HCT116 (cell line): ENCODE measurements around the gene IGSF6. TPM values are rescaled to one million over a fixed set of nuclear protein-coding genes. Genes with fewer than 3 reads are reported as not detected.

Experiments
- ATAC-seq: fragments of 200-7000 bp; cut with Tn5 transposase; 2 replicates; pipeline ENCODE4 v1.9.1; 2020; ENCODE audit warnings: mild to moderate bottlenecking, moderate library complexity
- BruUV-seq: library from RNA; stranded (reverse); fragments of 400-500 nt; replicated peaks from 2 replicates; lab custom pipeline; 2021; lab: Mats Ljungman, UMichigan
- CTCF ChIA-PET: fragments of 300-600 bp; sonication (Branson Sonifier 250); formaldehyde crosslinking; loops from one replicate; lab custom pipeline; 2021; ENCODE audit warnings: antibody characterized with exemption; lab: Charles Lee
- POLR2A ChIA-PET: fragments of 300-600, 350-600 bp; sonication (Branson Sonifier 250); formaldehyde crosslinking; loops from one replicate; lab custom pipeline; 2021; ENCODE audit warnings: antibody characterized with exemption; lab: Charles Lee
- RAD21 ChIA-PET, 2 experiments: fragments of 300-600 bp; sonication (Branson Sonifier 250); formaldehyde crosslinking; loops; one replicate each; lab custom pipeline; 2023; ENCODE audit warnings: low total read pairs in 2 of 2; ENCODE audit not compliant: uncharacterized antibody in 2 of 2, unreplicated experiment in 2 of 2, low non-redundant PET in 1 of 2; lab: Charles Lee
- DNase-seq: peaks from one replicate; pipeline ENCODE4 v3.0.0-alpha.2; 2010; ENCODE audit warnings: low read depth, low spot score
- H2AFZ ChIP-seq: fragments of 200-600 bp; shearing (Covaris generic), sonication (generic); 2 replicates; pipeline ENCODE4 v1.6.1; 2017; ENCODE audit warnings: low read depth, mixed run types, mixed read lengths, antibody characterized with exemption, low read length; ENCODE audit not compliant: poor library complexity, severe bottlenecking
- H3K27ac ChIP-seq: 2 replicates; pipeline ENCODE4 v1.5.1; 2012; ENCODE audit warnings: low read depth, low read length
- H3K27me3 ChIP-seq: fragments of 200-600 bp; sonication (generic); 2 replicates; pipeline ENCODE4 v1.6.1; 2016; ENCODE audit warnings: mixed run types, low read length, mixed read lengths; ENCODE audit not compliant: insufficient read depth
- H3K36me3 ChIP-seq, 2 experiments: fragments of 200-500 bp in 1 of 2; fragments of 200-600 bp in 1 of 2; sonication (Bioruptor generic) in 1 of 2; sonication (generic) in 1 of 2; 2 replicates each; pipeline versions ENCODE4 v1.5.1 to v1.6.1; 2014 to 2016; ENCODE audit warnings: low read length in 2 of 2, inconsistent platforms in 1 of 2, mixed read lengths in 1 of 2, mixed run types in 1 of 2; ENCODE audit not compliant: insufficient read depth in 2 of 2, control insufficient read depth in 1 of 2
- H3K4me1 ChIP-seq, 2 experiments: fragments of 200-600 bp in 1 of 2; sonication (generic) in 1 of 2; 2 replicates each; pipeline versions ENCODE4 v1.5.1 to v1.6.1; 2012 to 2017; ENCODE audit warnings: low read length in 2 of 2, inconsistent platforms in 1 of 2, mild to moderate bottlenecking in 1 of 2, mixed read lengths in 1 of 2, mixed run types in 1 of 2, moderate library complexity in 1 of 2; ENCODE audit not compliant: insufficient read depth in 2 of 2, control insufficient read depth in 1 of 2
- H3K4me2 ChIP-seq: fragments of 200-600 bp; sonication (generic); 2 replicates; pipeline ENCODE4 v1.6.1; 2017; ENCODE audit warnings: mixed run types, low read length, mixed read lengths
- H3K4me3 ChIP-seq, 2 experiments: fragments of 200-600 bp in 1 of 2; sonication (generic) in 1 of 2; replicated peaks in 1 of 2; 2 replicates each; pipeline ENCODE4 v1.5.1; 2011 to 2016; ENCODE audit warnings: low read length in 2 of 2, control low read depth in 1 of 2, low read depth in 1 of 2, mild to moderate bottlenecking in 1 of 2, mixed read lengths in 1 of 2, mixed run types in 1 of 2
- H3K79me2 ChIP-seq: fragments of 200-600 bp; sonication (generic); 2 replicates; pipeline ENCODE4 v1.6.1; 2017; ENCODE audit warnings: mild to moderate bottlenecking, mixed run types, low read length, moderate library complexity, mixed read lengths; ENCODE audit not compliant: insufficient read depth
- H3K9ac ChIP-seq: fragments of 200-600 bp; sonication (generic); 2 replicates; pipeline ENCODE4 v1.6.1; 2016; ENCODE audit warnings: low read length, mixed read lengths
- H3K9me2 ChIP-seq: fragments of 200-600 bp; sonication (generic), shearing (Covaris generic); 2 replicates; pipeline ENCODE4 v1.6.1; 2017; ENCODE audit warnings: mixed run types, mild to moderate bottlenecking, moderate library complexity; ENCODE audit not compliant: insufficient read depth
- H3K9me3 ChIP-seq, 2 experiments: fragments of 200-500 bp in 1 of 2; fragments of 200-600 bp in 1 of 2; sonication (Bioruptor generic) in 1 of 2; sonication (generic) in 1 of 2; 2 replicates each; pipeline ENCODE4 v1.6.1; 2014 to 2017; ENCODE audit warnings: low read length in 2 of 2, mixed read lengths in 2 of 2, inconsistent platforms in 1 of 2, low read depth in 1 of 2, mild to moderate bottlenecking in 1 of 2, mixed run types in 1 of 2, moderate library complexity in 1 of 2; ENCODE audit not compliant: control insufficient read depth in 1 of 2, insufficient read depth in 1 of 2
- H4K20me1 ChIP-seq: fragments of 200-600 bp; sonication (generic), shearing (Covaris generic); 2 replicates; pipeline ENCODE4 v1.6.1; 2017; ENCODE audit warnings: mixed run types, mild to moderate bottlenecking, moderate library complexity; ENCODE audit not compliant: insufficient read depth
- EGR1 ChIP-seq: IDR thresholded peaks from 2 replicates; pipeline ENCODE4 v1.6.1; 2012; ENCODE audit warnings: low read depth
- ELF1 ChIP-seq: IDR thresholded peaks from 2 replicates; pipeline ENCODE4 v1.6.1; 2012; ENCODE audit warnings: low read depth, borderline replicate concordance
- EZH2 ChIP-seq: fragments of 200-600 bp; sonication (generic); IDR thresholded peaks from 2 replicates; pipeline ENCODE4 v1.6.1; 2017; ENCODE audit warnings: antibody characterized with exemption, mixed run types
- FOSL1 ChIP-seq: IDR thresholded peaks from 2 replicates; pipeline ENCODE4 v1.6.1; 2012; ENCODE audit warnings: low read depth
- JUND ChIP-seq: IDR thresholded peaks from 2 replicates; pipeline ENCODE4 v1.6.1; 2012
- POLR2A ChIP-seq: IDR thresholded peaks from 2 replicates; pipeline ENCODE4 v1.7.0; 2011; ENCODE audit warnings: borderline replicate concordance; ENCODE audit not compliant: insufficient read depth, insufficient read length; ENCODE audit errors: extremely low read depth
- POLR2AphosphoS5 ChIP-seq: IDR thresholded peaks from 2 replicates; pipeline ENCODE4 v1.6.1; 2011; ENCODE audit warnings: mild to moderate bottlenecking, low read depth, low read length, moderate library complexity
- RAD21 ChIP-seq: IDR thresholded peaks from 2 replicates; pipeline ENCODE4 v1.6.1; 2012; ENCODE audit warnings: low read depth, mild to moderate bottlenecking
- SIN3A ChIP-seq: IDR thresholded peaks from 2 replicates; pipeline ENCODE4 v1.6.1; 2012; ENCODE audit warnings: low read depth
- SP1 ChIP-seq: IDR thresholded peaks from 2 replicates; pipeline ENCODE4 v1.6.1; 2012; ENCODE audit warnings: low read depth
- SRF ChIP-seq: IDR thresholded peaks from 2 replicates; pipeline ENCODE4 v1.6.1; 2012; ENCODE audit warnings: low read depth
- TCF7L2 ChIP-seq: IDR thresholded peaks from 2 replicates; pipeline ENCODE4 v1.7.0; 2011; ENCODE audit warnings: borderline replicate concordance, inconsistent platforms; ENCODE audit not compliant: insufficient read depth, insufficient read length; ENCODE audit errors: extremely low read depth
- YY1 ChIP-seq: IDR thresholded peaks from 2 replicates; pipeline ENCODE4 v1.6.1; 2011; ENCODE audit warnings: low read length, low read depth, moderate library complexity, mild to moderate bottlenecking; ENCODE audit not compliant: insufficient replicate concordance; ENCODE audit errors: extremely low read depth
- ZFX ChIP-seq: fragments of 450-650 bp; IDR thresholded peaks from 2 replicates; pipeline ENCODE4 v1.6.1; 2017
- ZNF274 ChIP-seq: fragments of 200-500 bp; sonication (Bioruptor generic); IDR thresholded peaks from 2 replicates; pipeline ENCODE4 v1.6.1; 2014; ENCODE audit warnings: mild to moderate bottlenecking, low read depth, low read length, inconsistent platforms
- intact Hi-C: fragments of 100-400 bp; cut with micrococcal nuclease; formaldehyde crosslinking; loops from 2 replicates; pipeline ENCODE4 v1.10.0; 2022
- total RNA-seq: library from RNA; stranded (reverse); gene quantifications from one replicate; pipeline ENCODE4 v1.2.1, GENCODE V29; 2021; ENCODE audit not compliant: unreplicated experiment
- TF ChIP-seq, protein P1 (sequence below): IDR thresholded peaks from 2 replicates; pipeline ENCODE4 v1.6.1; 2012
- TF ChIP-seq, protein P2 (sequence below): IDR thresholded peaks from 2 replicates; pipeline ENCODE4 v1.6.1; 2011; ENCODE audit warnings: mild to moderate bottlenecking, low read length, moderate library complexity; ENCODE audit not compliant: insufficient replicate concordance; ENCODE audit errors: extremely low read depth
- TF ChIP-seq, protein P3 (sequence below): IDR thresholded peaks from 2 replicates; pipeline ENCODE4 v1.6.1; 2012; ENCODE audit warnings: low read depth
- TF ChIP-seq, protein P4 (sequence below), 3 experiments: fragments of 200-600 bp in 1 of 3; sonication (generic) in 1 of 3; IDR thresholded peaks in 2 of 3; conservative IDR thresholded peaks in 1 of 3; 2 replicates each; pipeline ENCODE4 v1.5.1; 2012 to 2017; ENCODE audit warnings: low read depth in 2 of 3, low read length in 2 of 3, antibody characterized with exemption in 1 of 3, borderline replicate concordance in 1 of 3, control low read depth in 1 of 3, mild to moderate bottlenecking in 1 of 3, mixed read lengths in 1 of 3, mixed run types in 1 of 3, moderate library complexity in 1 of 3; ENCODE audit not compliant: insufficient read depth in 1 of 3

The IGSF6 gene
- total RNA-seq, 1 experiment from 2014 or later = not detected

DNA sequence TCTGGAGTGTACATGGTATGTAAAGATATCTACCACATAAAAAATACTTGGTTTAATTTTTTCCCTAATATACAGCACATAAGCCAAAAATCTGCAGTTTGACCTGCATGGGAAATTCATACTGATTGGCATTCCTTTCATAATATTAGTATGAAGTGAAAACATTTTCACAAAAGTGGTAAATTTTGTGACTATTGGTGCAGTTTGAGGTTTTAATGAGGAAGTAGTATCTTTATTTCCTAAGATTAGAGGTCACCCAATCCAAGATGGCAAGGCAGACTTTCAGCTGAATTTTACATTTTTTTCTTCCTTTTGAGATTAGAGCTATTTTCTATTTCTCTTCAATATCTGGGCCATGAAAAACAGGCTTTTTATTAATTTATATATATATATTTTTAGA, 31.8 kb downstream of the IGSF6 start:
- TF ChIP-seq, protein P1, sequence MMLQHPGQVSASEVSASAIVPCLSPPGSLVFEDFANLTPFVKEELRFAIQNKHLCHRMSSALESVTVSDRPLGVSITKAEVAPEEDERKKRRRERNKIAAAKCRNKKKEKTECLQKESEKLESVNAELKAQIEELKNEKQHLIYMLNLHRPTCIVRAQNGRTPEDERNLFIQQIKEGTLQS = no peak
- TF ChIP-seq POLR2AphosphoS5 = no peak
- TF ChIP-seq EGR1 = no peak
- TF ChIP-seq, protein P2, sequence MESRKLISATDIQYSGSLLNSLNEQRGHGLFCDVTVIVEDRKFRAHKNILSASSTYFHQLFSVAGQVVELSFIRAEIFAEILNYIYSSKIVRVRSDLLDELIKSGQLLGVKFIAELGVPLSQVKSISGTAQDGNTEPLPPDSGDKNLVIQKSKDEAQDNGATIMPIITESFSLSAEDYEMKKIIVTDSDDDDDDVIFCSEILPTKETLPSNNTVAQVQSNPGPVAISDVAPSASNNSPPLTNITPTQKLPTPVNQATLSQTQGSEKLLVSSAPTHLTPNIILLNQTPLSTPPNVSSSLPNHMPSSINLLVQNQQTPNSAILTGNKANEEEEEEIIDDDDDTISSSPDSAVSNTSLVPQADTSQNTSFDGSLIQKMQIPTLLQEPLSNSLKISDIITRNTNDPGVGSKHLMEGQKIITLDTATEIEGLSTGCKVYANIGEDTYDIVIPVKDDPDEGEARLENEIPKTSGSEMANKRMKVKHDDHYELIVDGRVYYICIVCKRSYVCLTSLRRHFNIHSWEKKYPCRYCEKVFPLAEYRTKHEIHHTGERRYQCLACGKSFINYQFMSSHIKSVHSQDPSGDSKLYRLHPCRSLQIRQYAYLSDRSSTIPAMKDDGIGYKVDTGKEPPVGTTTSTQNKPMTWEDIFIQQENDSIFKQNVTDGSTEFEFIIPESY = no peak
- no peak for TF ChIP-seq RAD21
- TF ChIP-seq, protein P3, sequence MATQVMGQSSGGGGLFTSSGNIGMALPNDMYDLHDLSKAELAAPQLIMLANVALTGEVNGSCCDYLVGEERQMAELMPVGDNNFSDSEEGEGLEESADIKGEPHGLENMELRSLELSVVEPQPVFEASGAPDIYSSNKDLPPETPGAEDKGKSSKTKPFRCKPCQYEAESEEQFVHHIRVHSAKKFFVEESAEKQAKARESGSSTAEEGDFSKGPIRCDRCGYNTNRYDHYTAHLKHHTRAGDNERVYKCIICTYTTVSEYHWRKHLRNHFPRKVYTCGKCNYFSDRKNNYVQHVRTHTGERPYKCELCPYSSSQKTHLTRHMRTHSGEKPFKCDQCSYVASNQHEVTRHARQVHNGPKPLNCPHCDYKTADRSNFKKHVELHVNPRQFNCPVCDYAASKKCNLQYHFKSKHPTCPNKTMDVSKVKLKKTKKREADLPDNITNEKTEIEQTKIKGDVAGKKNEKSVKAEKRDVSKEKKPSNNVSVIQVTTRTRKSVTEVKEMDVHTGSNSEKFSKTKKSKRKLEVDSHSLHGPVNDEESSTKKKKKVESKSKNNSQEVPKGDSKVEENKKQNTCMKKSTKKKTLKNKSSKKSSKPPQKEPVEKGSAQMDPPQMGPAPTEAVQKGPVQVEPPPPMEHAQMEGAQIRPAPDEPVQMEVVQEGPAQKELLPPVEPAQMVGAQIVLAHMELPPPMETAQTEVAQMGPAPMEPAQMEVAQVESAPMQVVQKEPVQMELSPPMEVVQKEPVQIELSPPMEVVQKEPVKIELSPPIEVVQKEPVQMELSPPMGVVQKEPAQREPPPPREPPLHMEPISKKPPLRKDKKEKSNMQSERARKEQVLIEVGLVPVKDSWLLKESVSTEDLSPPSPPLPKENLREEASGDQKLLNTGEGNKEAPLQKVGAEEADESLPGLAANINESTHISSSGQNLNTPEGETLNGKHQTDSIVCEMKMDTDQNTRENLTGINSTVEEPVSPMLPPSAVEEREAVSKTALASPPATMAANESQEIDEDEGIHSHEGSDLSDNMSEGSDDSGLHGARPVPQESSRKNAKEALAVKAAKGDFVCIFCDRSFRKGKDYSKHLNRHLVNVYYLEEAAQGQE = no peak
- no peak for TF ChIP-seq ELF1
- no peak for TF ChIP-seq ZNF274
- no peak for TF ChIP-seq YY1
- no peak for TF ChIP-seq TCF7L2
- TF ChIP-seq FOSL1 = no peak
- no peak for TF ChIP-seq ZFX
- TF ChIP-seq, protein P4, sequence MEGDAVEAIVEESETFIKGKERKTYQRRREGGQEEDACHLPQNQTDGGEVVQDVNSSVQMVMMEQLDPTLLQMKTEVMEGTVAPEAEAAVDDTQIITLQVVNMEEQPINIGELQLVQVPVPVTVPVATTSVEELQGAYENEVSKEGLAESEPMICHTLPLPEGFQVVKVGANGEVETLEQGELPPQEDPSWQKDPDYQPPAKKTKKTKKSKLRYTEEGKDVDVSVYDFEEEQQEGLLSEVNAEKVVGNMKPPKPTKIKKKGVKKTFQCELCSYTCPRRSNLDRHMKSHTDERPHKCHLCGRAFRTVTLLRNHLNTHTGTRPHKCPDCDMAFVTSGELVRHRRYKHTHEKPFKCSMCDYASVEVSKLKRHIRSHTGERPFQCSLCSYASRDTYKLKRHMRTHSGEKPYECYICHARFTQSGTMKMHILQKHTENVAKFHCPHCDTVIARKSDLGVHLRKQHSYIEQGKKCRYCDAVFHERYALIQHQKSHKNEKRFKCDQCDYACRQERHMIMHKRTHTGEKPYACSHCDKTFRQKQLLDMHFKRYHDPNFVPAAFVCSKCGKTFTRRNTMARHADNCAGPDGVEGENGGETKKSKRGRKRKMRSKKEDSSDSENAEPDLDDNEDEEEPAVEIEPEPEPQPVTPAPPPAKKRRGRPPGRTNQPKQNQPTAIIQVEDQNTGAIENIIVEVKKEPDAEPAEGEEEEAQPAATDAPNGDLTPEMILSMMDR (IDR thresholded peaks at IDR 0.05 in 2 of 3, conservative IDR thresholded peaks at IDR 0.05 in 1 of 3; ENCODE audit: borderline replicate concordance in 1 of 3, insufficient read depth in 1 of 3, low read depth in 2 of 3, low read length in 2 of 3) = no peak
- no peak for TF ChIP-seq JUND
- no peak for TF ChIP-seq EZH2
- TF ChIP-seq SP1 = no peak
- no peak for TF ChIP-seq SRF
- TF ChIP-seq SIN3A = no peak
- TF ChIP-seq POLR2A = no peak
- Histone ChIP-seq H3K4me3 (no peak overlapping the region), H2AFZ (no peak overlapping the region), H3K9me3 (no peaks in the 10 kb centered on the region), H3K79me2 (no peaks in the 10 kb centered on the region), H3K27ac (no peak overlapping the region), H3K27me3 (no peaks in the 10 kb centered on the region), H3K4me1 (no peaks in the 10 kb centered on the region), H3K9me2 (no peaks in the 10 kb centered on the region), H3K4me2 (no peak overlapping the region), H4K20me1 (no peaks in the 10 kb centered on the region), H3K9ac (no peak overlapping the region), H3K36me3 (0 out of 4 replicates have a peak, but pooled peaks cover 0 to 3% of the 10 kb centered on the region in 2 experiments)
- ChIA-PET POLR2A (no interaction called here), CTCF (no interaction called here), RAD21 (no interaction called here)
- no peak for DNase-seq
- ATAC-seq = no peak
- intact Hi-C loops = no loop called here
- no TSS peak for BruUV-seq
